ENCODE data around the gene HCFC2. TPM values are rescaled to one million over a fixed set of nuclear protein-coding genes. Genes with fewer than 3 reads are reported as not detected.

Gene HCFC2
- total RNA-seq, 2 donors from 2014 or later: 7.6 to 11.1 TPM

- no peak for DNase-seq
- Histone ChIP-seq H3K36me3 (no peaks in the 10 kb centered on the region), H3K9me3 (no peaks in the 10 kb centered on the region), H3K27me3 (peaks cover 2% of the 10 kb centered on the region), H3K27ac (no peak overlapping the region), H3K9ac (ENCODE audit: low read depth in 2 of 2, low read length in 2 of 2) (no peak overlapping the region), H3K4me1 (no peaks in the 10 kb centered on the region), H3K4me3 (no peak overlapping the region)
- intact Hi-C loops (cut with DNase I): loop anchor here (5.0 kb wide), 1 partner anchor 52 kb away; no protein-coding TSS in a partner anchor
- no peak for TF ChIP-seq CTCF (IDR thresholded peaks at IDR 0.05)
Measured at GRCh38 chr12:104054681-104055346, 9.5 kb upstream of the HCFC2 start.

GRCh38 chr12:104055686-104056388, 8.5 kb upstream of the HCFC2 start:
- intact Hi-C loops (cut with DNase I): loop anchor here (5.0 kb wide), 1 partner anchor 51 kb away; no protein-coding TSS in a partner anchor
- DNase-seq: peak; percentile 46
- Histone ChIP-seq H3K9me3 (no peaks in the 10 kb centered on the region), H3K27ac (no peak overlapping the region), H3K4me1 (no peaks in the 10 kb centered on the region), H3K9ac (ENCODE audit: low read depth in 2 of 2, low read length in 2 of 2) (no peak overlapping the region), H3K4me3 (no peak overlapping the region), H3K36me3 (no peaks in the 10 kb centered on the region), H3K27me3 (no peaks in the 10 kb centered on the region)
- TF ChIP-seq CTCF (IDR thresholded peaks at IDR 0.05): no peak

- H3K36me3 ChIP-seq: no peaks in the 10 kb centered on the region
- H3K9me3 ChIP-seq: no peaks in the 10 kb centered on the region
- H3K27ac ChIP-seq: no peak overlapping the region
- H3K4me3 ChIP-seq: no peak overlapping the region
- intact Hi-C loops (cut with DNase I): loop anchor here (5.0 kb wide), 1 partner anchor 51 kb away; no protein-coding TSS in a partner anchor
- no peaks in the 10 kb centered on the region for H3K27me3 ChIP-seq
- H3K4me1 ChIP-seq: no peaks in the 10 kb centered on the region
- DNase-seq: no peak
- TF ChIP-seq CTCF (IDR thresholded peaks at IDR 0.05): no peak
- H3K9ac ChIP-seq (ENCODE audit: low read depth in 2 of 2, low read length in 2 of 2): no peak overlapping the region
Measured at GRCh38 chr12:104056419-104056972, 7.8 kb upstream of the HCFC2 start.

GRCh38 chr12:104057771-104058197, 6.5 kb upstream of the HCFC2 start:
- no peak overlapping the region for H3K9ac ChIP-seq (ENCODE audit: low read depth in 2 of 2, low read length in 2 of 2)
- H3K9me3 ChIP-seq: no peaks in the 10 kb centered on the region
- H3K27me3 ChIP-seq: no peaks in the 10 kb centered on the region
- no peak overlapping the region for H3K4me3 ChIP-seq
- no peak for DNase-seq
- TF ChIP-seq CTCF (IDR thresholded peaks at IDR 0.05): peak; percentile 60
- no peaks in the 10 kb centered on the region for H3K4me1 ChIP-seq
- intact Hi-C loops (cut with DNase I): loop anchor here (5.0 kb wide), 1 partner anchor 50 kb away; no protein-coding TSS in a partner anchor
- H3K27ac ChIP-seq: no peak overlapping the region
- no peaks in the 10 kb centered on the region for H3K36me3 ChIP-seq

GRCh38 chr12:104058802-104059201, 5.5 kb upstream of the HCFC2 start:
- Histone ChIP-seq H3K4me1 (peaks cover 3% of the 10 kb centered on the region), H3K9ac (ENCODE audit: low read depth in 2 of 2, low read length in 2 of 2) (no peak overlapping the region), H3K27me3 (no peaks in the 10 kb centered on the region), H3K4me3 (no peak overlapping the region), H3K9me3 (no peaks in the 10 kb centered on the region), H3K27ac (no peak overlapping the region), H3K36me3 (no peaks in the 10 kb centered on the region)
- intact Hi-C loops (cut with DNase I): loop anchor here (5.0 kb wide), 1 partner anchor 48 kb away; no protein-coding TSS in a partner anchor
- TF ChIP-seq CTCF (IDR thresholded peaks at IDR 0.05): no peak
- DNase-seq: no peak

Measured in colonic mucosa (tissue), 4 donors.